NCI-H2171 (cell line): Measurements from ENCODE around the gene HNF4A.

ENCODE experiments used
- DNase-seq: peaks from one replicate; lab custom pipeline; 2025; lab: John Stamatoyannopoulos, UW

HNF4A gene

GRCh38 chr20:44426879-44427790 lies 71.6 kb downstream of the HNF4A start:
- DNase-seq: no peak

GRCh38 chr20:44427804-44428173 lies 72.3 kb downstream of the HNF4A start:
- no peak for DNase-seq

GRCh38 chr20:44428174-44429016 lies 72.9 kb downstream of the HNF4A start:
- no peak for DNase-seq

DNA sequence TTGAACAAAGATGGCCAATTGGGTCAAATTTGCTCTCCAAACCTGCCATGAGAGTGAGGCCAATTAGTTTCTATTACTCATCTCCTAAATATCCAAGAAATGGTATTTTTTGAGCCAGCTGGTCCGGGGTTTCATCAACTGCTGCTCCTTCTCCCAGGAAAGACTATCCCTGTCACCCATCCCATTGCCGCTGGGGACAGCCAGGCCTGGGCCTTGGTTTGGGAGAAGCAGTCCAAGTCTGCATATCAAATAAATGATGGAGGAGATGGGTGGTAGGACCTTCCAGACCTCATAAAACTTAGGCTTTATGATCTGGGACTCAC lies 73.5 kb downstream of the HNF4A start:
- no peak for DNase-seq

DNA sequence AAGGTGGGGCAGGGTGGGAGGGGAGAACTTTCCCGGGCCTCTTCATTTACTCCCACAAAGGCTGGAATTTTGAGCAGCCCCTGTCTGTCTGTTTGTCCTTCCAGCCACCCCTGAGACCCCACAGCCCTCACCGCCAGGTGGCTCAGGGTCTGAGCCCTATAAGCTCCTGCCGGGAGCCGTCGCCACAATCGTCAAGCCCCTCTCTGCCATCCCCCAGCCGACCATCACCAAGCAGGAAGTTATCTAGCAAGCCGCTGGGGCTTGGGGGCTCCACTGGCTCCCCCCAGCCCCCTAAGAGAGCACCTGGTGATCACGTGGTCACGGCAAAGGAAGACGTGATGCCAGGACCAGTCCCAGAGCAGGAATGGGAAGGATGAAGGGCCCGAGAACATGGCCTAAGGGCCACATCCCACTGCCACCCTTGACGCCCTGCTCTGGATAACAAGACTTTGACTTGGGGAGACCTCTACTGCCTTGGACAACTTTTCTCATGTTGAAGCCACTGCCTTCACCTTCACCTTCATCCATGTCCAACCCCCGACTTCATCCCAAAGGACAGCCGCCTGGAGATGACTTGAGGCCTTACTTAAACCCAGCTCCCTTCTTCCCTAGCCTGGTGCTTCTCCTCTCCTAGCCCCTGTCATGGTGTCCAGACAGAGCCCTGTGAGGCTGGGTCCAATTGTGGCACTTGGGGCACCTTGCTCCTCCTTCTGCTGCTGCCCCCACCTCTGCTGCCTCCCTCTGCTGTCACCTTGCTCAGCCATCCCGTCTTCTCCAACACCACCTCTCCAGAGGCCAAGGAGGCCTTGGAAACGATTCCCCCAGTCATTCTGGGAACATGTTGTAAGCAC lies 74.1 kb downstream of the HNF4A start:
- DNase-seq: no peak

- no peak for DNase-seq
These were observed 75.0 kb downstream of the HNF4A start for GRCh38 chr20:44430270-44431065.

DNA sequence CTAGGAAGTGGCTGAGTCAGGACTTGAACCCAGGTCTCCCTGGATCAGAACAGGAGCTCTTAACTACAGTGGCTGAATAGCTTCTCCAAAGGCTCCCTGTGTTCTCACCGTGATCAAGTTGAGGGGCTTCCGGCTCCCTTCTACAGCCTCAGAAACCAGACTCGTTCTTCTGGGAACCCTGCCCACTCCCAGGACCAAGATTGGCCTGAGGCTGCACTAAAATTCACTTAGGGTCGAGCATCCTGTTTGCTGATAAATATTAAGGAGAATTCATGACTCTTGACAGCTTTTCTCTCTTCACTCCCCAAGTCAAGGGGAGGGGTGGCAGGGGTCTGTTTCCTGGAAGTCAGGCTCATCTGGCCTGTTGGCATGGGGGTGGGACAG lies 75.6 kb downstream of the HNF4A start:
- DNase-seq: no peak

DNA sequence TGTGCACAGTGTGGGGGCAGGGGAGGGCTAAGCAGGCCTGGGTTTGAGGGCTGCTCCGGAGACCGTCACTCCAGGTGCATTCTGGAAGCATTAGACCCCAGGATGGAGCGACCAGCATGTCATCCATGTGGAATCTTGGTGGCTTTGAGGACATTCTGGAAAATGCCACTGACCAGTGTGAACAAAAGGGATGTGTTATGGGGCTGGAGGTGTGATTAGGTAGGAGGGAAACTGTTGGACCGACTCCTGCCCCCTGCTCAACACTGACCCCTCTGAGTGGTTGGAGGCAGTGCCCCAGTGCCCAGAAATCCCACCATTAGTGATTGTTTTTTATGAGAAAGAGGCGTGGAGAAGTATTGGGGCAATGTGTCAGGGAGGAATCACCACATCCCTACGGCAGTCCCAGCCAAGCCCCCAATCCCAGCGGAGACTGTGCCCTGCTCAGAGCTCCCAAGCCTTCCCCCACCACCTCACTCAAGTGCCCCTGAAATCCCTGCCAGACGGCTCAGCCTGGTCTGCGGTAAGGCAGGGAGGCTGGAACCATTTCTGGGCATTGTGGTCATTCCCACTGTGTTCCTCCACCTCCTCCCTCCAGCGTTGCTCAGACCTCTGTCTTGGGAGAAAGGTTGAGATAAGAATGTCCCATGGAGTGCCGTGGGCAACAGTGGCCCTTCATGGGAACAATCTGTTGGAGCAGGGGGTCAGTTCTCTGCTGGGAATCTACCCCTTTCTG lies 76.2 kb downstream of the HNF4A start:
- DNase-seq: no peak

- no peak for DNase-seq
These were observed 77.4 kb downstream of the HNF4A start for GRCh38 chr20:44432618-44433577.

GRCh38 chr20:44433751-44434538 lies 78.4 kb downstream of the HNF4A start:
- no peak for DNase-seq

- no peak for DNase-seq
These were observed 80.3 kb downstream of the HNF4A start for GRCh38 chr20:44435630-44436335.

- no peak for DNase-seq
These were observed 80.9 kb downstream of the HNF4A start for GRCh38 chr20:44436393-44436792.

DNA sequence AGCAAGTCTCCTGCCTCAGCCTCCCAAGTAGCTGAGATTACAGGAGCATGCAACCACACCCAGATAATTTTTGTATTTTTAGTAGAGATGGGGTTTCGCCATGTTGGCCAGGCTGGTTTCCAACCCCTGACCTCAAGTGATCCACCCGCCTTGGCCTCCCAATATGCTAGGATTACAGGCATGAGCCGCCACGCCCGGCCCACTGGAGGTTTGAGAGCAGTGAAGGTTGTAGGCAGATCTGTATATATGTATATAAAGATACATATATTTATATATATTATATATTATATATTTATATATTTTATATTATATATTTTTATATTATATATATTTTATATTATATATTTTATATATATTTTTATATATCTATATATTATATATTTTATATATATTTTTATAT lies 82.0 kb downstream of the HNF4A start:
- DNase-seq: no peak

GRCh38 chr20:44438782-44439181 lies 83.3 kb downstream of the HNF4A start:
- no peak for DNase-seq

- no peak for DNase-seq
These were observed 83.8 kb downstream of the HNF4A start for GRCh38 chr20:44439318-44439717.

DNA sequence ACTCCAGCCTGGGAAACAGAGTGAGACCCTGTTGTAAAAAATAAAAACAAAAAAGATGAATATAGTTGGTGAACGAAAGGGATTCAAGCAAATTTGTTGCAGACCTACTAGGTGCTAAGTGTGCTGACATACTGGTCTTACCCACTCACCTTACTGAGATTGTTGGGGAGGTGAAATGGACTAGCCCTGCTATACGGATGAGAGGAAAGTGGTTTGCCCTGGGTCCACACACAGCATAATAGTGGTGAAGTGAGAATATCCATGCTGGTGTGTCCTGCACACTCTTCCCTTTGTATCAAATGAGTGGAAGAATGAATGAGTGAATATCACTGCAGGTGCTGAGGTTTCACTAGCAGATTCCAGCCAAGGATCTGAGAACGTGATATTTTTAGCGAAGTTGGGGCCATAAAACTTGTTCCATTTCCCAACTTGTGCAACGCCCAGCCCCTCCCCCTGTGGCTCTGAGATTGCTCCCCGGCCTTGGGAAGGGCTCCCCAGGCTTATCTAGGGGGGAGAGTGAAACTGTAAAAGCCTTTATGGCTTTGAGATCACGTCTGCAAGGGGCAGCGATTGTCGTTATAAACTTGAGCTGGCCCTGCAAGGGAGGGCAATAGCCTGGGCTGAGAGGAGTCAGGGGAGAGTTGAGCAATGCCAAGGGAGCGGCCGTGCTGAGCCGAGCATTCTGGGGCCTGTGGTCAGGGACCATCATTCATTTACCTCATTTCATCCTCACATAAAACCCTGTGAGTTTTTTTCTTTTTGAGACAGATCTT lies 87.0 kb downstream of the HNF4A start:
- DNase-seq: no peak
